ENCODE data around the gene PTPN11.

The PTPN11 gene

GRCh38 chr12:112555621-112556233 lies 137.0 kb downstream of the PTPN11 start:
- ATAC-seq, result no peak

- no peak for ATAC-seq
Measured at GRCh38 chr12:112557951-112558630, 139.3 kb downstream of the PTPN11 start.
